Inflammatory macrophage (primary cell): Measurements from ENCODE around the gene FGD2.

ENCODE experiments used
- DNase-seq, 2 donors: peaks; one replicate each; pipeline ENCODE4 v3.0.0-alpha.2; 2020 to 2022

Gene FGD2

DNA sequence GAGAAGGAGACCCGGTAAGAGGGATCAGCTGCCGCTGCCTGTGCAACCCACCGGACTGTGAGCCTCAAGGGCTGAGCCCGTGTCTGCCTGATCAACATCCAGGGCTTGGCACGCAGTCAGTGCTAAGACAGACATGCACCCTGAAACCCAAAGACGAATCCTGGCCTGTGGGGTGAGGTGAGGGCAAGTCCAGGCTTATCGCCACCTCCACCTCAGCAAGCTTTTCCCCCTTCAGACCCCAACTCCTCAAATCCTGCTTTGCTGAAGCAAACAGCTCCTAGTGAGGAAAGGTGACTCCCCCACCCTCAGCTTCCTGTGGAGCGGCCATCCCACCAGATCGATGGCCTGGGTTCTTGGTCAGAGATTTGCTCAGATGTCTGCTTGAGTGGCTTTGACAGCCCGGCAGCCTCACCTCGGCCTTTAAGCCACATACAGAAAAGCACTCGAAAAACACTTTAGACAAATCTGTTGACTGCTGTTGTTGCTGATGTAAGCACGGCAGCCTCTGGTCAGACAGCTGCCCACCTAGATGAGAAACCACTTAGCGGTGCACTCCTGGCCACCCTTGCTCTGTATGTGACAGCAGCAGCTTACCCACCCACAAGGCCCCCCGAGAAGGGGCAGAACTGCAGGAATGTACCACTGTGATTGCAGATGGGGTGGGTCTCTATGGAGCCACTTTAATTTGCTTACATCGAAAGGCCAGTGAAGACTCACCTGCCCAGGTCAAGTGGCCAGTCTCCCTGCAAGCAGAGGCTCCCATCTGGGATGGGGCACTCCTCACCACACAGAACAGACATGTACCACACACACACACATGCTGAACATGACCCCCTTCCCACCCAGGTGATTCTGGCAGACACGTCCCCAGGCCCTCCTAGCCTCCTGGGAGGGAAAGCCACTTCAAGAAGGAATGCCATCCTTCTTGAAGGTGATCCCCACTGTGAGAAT is 34.3 kb upstream of the FGD2 start:
- DNase-seq: no peak

DNA sequence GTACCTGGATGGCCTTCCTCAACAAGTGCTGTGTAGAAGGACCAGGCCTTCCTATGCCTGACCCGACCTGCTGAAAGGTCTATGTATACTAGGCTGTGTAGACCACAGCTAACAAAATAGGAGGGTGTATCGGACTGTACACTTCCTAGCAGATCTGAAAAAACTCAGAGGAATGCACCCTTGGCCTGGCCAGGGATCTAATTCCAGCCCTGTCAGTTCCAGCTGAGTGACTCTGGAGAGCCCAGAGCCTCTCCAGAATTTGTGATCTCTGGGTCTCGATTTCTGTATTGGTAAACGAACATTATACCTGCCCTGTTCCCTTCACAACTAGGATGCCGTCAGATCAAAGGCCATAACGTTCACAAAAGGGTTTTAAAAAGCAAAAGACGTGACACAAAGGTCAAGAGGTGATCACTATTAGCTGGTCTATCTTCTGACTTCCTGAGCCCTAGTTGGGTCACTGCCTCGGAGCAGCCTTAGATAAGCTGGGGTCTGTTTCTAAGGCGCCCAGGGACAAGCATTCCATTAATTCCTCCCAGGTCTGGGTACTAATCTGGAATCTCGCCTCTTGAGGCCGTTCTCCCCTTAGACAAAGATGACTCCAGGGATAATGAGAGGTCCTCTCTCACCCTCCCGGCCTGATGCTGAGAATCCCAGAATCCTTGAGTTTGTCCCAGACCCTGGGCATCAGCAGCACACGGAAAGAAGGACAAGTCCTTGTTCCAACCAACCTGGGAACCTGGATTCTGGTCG is 33.4 kb upstream of the FGD2 start:
- DNase-seq: no peak

DNA sequence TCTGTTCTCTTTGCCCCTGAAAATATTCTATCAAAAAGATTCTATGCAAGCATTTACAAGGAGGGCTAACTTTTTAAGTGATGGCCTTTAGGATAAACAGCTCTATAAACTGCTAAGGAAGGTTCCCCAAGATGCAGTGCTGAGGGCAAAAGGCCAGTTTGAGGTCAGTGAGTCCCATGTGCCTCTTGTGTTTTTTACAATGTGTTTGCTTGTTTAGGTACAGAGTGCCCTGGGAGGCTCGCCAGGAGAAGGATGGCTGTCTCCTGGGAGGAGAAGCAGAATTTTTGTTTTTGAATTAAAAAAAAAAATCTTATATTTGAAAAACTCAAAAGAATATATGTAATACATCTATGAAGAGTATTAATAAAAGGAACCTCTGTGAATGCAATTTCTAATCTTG is 32.3 kb upstream of the FGD2 start:
- no peak for DNase-seq

DNA sequence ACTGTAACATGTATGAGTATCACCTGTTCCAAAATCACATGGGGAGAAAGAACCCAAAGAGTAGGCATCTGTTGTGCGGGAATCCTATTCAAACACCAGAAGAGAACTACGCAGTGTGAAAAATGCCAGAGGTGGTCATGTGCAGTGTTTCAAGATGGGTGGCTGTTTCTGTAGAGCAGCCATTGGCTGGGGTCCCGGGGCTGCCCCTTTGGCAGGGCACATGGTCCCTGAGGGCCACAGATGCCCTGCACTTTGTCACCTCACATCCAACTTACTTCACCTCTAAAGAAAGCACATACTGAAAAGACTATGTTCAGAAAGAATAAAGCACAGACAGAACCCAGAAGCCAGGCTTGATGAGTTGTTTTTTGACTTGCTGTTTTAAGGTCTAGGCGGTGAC is 31.8 kb upstream of the FGD2 start:
- DNase-seq: no peak

DNA sequence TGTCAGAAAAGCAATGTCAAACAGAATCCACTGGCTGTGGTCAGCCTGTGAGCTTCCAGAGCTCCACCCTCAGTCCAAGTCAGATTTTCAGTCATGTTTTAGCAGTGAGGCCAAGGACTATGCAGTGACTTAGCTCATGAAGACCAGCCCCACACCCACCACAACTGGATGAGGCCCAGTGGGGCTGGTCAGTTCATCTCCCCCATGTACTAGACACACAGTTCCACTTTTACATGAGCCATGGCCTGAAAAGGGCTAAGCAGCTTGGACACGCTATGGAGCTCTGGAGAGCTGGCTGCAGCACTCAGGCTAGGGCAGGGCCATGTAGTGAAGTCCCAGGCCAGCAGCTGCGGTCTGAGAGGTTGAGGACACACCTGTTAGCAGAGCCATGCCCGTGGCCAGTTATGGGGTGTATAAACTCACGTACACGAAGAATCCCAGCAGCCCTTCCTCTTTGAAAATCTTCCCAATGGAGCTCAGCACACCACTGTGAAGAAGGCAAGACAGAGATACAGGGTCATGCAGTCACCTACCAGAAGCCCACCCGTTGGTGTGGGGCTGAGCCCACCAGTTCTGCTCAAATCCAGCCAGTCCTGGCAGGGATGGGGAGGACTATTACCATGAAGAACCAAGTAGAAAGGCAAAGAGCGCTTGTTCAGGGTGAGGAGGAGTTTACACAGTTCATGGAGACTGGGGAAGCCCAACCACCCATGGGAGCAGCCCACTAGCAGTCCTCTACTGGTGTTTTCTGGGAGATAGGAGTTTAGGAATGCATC is 30.0 kb upstream of the FGD2 start:
- DNase-seq: no peak

DNA sequence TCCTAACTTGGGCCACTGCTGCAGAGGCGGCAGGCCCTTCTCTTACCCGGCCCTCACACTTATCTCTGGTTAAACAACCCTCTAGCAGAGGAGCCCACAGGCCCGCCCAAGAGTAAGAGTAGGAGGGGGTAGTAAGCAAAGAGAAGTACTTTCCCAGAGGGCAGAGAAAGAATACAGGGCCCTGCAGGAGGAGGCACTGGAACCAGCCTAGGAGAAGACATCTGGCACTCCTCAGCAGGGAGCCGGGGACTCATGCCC is 29.5 kb upstream of the FGD2 start:
- DNase-seq: no peak

DNA sequence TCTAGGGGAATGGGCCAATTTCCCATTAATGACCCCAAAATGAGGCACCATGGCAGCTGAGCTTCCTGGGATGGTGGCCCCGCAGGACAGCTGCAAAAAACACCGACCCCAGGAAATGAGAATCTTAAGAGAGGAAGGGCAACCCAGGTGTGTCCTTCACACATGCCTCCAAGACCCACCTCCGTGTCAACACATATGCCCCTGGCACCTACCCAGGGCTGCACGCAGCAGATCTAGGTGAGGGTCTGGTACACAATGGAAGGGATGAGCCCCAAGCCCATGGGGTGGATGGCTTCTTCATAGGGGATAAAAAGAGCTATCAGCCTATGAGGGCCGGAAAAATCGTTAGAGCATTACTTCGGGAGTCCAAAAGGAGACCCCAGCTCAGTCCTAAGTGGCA is 28.9 kb upstream of the FGD2 start:
- DNase-seq: no peak

DNA sequence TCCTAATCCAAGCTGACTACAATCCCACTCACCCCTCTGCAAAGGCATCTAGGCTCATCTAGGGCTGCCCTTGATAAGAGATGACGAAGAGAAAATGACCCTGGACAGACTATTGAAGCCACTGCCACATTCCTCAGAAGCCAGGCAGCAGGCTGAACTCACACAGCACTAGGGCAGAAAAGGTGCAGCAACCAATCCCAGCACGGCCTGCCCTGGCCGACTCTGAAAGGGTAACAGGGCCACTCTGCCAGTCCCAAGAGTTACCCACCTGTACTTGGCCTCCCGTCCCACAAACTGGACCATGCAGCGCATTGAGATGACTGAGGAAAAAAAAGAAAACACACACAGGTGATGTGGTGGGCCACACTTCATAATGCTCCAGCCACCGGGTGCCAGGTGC is 28.5 kb upstream of the FGD2 start:
- no peak for DNase-seq

DNA sequence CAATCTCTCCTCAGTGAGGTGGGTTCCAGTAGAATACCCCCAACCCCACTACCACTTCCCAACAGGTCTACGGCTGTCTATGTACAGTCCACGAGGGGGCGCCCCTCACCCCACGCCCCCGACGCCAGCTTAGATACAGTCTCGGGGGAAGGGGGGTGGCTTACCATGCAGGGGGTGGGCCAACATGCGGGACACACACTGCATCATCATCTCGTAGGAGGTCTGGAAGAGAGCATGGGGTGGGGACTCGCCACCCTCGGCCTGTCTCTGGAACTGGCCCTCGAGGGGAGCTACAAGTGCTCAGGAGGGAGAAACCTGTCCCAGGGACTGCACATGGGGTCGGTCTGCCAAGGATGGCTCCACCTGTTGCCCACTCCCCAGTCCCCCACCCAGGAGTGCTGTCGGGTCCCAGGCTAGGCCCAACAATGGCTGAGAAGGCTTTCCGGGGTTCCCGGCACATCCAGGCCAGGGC is 27.9 kb upstream of the FGD2 start:
- no peak for DNase-seq

DNA sequence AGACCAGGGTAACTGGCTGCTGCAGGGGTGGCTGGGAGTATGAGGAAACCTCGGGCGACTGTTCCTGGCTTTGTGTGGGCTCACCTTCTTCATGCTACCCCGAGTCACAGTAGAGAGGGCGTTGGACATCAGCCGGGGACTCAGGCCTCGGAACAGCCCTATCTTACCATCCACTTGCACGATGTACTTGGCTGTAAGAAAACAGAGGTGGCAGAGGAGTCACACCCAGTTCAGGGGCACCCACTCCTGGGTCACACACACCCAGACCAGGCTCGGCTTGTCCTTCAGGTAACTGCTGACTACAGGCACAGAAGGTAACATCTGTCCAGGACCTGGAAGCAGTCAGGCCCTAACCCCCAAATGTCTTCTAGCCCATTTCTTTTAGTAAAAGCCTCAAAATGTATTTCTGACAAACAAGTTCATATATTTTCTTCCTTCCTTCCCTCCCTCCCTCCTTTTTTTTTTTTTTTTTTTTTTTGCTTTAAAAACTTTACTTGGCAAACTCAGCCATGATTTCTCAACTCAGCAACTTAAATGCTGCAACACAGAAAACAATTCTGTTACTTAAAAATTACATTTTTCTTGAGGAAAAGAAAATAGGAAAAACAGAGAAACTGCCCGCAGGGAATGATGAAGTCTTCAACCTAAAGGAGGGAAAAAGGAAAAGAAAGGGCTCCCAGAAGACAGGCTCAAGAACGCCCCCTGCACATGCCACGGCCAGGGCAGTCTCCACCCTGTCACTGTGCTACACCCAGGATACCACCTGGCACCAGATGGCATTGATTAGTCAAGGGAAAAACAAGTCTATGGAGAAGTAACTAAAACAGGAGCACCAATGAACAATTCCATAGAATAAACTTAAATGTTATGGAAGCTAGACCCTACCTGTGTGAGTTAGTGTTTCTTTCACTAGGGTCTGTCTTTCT is 26.8 kb upstream of the FGD2 start:
- DNase-seq: no peak

DNA sequence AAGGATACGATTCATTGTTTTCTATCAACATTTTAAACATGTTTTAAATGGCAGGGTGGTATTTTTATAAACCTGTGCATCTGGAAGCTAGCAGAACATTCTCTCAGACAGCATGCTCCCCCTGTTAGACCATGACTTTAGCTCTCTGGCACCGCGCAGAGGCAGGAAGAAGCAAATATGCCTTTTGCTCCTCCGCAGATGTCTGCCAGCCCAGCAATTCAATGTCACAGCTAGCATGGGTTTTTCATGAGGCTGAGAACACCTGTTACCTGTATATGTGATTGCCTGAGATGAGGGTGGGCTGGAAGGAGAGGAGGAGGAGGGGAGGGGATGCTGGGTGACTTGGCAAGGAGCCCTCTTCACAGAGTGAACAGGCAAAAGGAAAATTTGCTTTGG is 26.1 kb upstream of the FGD2 start:
- no peak for DNase-seq

DNA sequence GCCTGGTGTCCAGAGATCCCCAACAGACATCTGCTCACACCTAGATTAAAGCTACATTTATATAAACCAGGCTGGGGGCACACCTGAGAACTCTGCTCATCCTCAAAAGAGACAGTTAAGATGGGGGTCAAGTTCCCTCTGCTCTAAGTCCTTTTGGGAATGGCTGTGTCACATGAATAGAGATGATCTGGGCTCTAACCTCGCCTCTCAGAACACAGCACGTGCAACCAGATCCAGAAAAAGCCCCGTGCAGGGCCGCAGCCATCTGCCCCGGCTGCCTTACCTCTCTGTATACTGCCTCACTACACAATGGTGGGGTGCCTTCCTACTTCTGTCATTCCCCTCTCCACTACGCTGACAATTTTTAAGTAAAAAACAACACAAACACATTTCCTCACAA is 25.3 kb upstream of the FGD2 start:
- DNase-seq: no peak

DNA sequence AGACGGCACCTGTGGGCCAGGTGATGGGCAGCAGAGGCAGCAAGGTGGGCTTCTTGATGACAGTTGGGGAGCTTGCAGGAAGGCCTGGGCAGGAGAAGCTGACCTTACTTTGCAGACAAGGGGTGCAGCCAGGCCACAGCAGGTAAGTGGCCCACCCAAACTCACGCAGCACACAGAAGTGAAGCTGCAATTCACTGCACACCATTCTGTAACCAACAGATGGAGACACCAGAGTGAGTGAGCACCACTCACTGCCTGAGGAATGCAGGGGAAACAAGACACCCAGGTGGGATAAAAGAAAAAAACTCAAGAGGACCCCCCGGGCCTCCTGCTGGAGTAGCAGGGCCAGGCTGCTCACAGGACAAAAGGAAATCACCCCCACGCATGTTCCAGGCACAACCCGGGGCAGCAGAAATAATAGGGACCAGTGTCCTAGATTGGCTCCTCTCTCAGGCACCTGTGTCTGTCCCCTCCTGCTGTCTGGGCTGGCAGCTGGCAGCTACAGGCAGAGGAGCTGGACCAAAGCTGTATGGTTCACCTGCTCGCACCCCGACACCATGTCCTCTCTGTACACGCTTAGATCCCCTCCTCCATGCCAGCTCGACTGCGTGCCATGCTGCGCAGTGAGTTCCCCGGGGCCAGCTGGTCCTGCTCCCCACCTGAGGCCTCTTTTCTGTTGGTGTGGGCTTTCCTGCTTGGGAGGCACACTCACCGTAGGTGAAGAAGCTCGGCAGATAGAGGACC is 24.4 kb upstream of the FGD2 start:
- DNase-seq: no peak

DNA sequence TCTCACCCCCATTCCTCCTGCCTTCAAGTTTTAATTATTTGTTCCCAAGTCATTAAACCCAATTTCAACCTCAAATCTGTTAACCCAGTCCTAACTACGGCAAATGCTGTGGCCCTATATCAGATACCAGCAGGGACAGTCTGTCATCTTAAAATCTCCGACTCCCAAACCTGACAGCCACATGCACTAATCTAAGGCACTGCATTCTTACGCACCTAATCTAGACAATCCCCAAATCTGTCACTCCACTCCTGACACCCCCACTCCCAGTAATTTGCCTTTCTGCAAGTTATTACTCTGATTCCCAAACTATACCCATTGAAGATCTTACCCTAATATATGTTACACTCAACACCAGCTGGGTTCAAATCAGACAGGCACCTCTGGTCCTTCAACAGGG is 21.9 kb upstream of the FGD2 start:
- no peak for DNase-seq

DNA sequence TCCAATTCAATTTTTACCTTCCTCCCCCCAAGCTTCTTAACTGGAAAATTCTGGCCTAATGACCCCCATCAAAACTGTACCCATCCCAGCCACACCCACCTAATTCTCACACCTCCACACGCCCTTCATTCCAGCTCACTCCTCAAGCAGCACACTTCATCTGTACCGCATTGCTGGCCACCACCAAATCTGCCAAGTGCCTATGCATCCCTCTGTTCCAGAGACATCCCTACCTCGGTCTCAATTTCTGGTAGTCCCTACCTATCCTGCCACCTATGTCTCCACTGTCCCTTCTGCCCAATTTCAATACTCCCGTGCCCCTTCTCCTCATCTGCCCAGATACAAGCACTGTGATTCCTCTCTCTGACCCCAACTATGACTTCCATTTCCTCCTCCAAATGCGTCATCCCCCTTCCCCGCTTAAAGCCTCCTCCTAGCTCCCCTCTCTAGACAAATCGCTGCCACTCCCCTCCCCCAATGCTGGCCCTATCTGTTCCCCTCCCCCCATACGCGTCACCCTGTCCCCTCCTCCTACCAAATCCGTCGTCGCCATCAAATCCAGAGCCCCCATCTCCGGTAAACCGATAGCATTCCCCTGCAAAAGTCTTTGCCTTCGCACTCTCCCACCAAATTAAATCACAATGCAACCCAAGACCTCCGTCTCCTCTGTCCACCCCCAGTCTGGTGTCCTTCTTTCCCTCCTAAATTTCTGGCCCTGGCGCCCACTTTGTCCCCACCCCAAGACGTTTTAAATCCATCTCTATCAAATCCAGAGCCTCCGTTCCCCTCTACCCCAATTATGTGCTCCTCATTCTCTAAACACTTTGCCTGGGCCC is 20.7 kb upstream of the FGD2 start:
- peak in 1 of 2 donors; percentile 43 for DNase-seq

DNA sequence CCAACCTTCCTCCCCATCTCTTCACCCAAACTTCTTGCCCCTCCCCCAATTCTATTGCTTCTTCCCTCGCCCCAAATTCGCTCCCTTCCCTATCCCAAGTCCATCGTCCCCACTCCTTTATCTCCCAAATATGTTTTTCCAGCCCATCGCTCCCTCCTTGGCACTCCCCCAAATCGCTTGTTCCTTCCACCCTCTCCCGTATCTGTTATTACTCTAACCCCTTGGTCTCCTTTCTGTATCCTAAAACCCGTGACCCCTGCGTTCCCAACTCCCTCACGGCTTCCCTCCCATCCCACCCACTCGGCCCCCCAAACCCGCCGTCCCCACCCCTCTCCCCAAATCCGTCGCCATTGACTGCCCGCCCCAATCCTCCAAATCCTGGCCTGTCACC is 20.0 kb upstream of the FGD2 start:
- no peak for DNase-seq

DNA sequence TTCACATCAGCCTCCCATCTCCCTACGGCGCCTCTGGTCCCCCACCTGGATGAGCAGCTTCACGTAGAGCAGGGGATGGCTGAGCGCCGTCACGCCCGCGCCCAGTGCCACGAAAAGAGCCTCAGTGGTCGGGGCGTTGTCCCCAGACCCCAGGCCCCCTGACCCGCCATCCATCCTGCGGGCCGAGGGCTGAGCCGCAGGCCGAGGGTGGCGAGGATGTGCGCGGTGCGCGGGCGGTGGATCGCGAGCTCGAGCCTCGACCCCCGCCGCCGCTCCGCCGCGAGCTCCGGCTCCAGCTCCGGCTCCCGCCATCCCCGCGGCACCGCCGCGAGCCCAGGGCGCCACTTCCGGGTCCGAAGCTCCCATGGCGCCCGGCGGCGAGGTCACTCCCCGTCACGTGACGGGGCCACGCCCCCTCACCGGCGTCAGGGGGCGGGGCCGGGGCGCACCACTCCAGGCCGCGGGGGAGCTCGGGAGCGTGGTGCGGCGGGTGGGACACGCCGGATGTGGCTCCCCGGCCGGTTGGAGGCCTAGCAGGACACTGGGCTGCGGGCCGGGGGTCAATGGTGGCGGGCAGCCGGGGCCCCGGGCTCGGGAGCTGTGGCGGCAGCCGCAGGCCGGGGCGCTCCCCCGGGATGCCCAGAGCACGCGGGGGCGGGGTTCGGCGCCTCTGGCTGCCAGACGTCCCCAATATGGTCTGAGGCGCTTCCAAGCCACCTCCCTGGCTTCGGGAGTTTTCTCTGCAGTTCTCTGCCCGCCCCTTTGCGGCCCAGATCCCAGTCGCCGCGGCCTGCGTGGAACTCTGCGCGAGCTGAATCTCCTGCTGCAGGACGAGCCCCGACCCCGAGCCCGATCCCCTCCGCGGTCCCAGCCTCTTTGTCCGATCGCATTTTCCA is 19.4 kb upstream of the FGD2 start, which contains the start of gene MTCH1:
TSS of gene MTCH1 (minus strand) at position 389 of the 896 bp plus-strand sequence. CDS start at position 366, 23 bp downstream.
- DNase-seq: peak; percentile 87 to 93

DNA sequence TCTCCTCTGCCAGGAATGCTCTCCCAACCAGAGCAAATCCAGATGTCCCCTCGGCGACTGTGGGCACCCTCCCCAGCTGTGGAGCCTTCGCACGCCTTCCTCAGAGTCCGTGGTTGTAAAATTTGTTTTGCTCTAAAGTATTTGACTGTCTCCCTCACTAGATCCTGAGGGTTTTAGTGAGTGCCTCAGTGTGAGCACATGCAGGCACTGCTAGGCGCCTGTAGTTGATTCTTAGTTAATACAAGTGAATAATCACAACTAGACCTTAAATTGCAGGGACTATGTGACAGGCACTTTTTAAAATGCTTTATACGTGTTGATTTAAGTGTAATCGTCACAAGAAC is 18.8 kb upstream of the FGD2 start:
- DNase-seq: no peak

DNA sequence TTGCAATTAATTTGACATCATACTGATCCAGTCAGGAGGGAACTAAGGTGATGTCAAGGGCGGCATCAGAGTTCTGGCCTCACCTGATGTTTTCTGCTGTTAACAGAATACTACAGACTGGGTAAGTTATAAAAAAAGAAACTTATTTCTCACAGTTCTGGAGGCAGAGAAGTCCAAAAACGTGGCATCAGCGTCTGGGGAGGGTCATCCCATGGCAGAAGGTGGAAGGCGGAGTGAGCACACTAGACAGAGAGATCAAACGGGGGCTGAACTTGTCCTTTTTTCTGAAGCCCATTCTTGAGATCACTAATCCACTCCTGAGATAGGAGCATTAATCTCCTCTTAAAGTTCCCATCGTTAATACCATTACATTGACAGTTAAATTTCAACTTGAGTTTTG is 16.2 kb upstream of the FGD2 start:
- no peak for DNase-seq
